Measurements from ENCODE around the gene TAS2R41. TPM values are rescaled to one million over a fixed set of nuclear protein-coding genes. Genes with fewer than 3 reads are reported as not detected.
"Not testable (repeated sequence)": the region's sequence is repeated elsewhere in the genome, so short reads cannot be mapped to it uniquely, and the experiment has no call there.

The TAS2R41 gene
- total RNA-seq, 4 donors from 2014 or later: 0.70 TPM; not detected in 3

DNA sequence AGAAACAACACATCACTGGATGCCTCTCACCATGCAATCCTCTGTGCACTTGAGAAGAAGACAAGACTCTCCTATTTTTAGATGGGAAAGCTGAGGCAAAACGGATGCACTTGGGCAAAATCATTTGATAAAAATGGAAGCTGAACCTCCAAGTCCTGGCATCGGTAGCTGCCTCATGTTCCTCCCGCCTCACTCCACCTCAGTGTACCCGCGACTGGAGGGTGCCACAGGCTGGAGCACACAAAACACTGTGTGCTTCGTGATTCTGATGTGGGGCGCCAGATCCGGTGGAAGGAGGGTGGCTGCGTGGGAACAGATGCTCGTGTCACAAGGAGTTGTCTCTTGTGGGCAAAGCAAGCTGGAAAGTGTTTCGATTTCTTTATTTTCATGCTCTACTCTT lies 41.3 kb downstream of the TAS2R41 start:
- Histone ChIP-seq H3K9me3 (no peaks in the 10 kb centered on the region), H3K36me3 (no peaks in the 10 kb centered on the region), H3K4me3 (no peak overlapping the region), H3K27me3 (no peaks in the 10 kb centered on the region), H3K27ac (no peak overlapping the region), H3K4me1 (peaks cover 0 to 18% (median 4%) of the 10 kb centered on the region in 3 donors)
- TF ChIP-seq CTCF (IDR thresholded peaks at IDR 0.05) (no peak), POLR2A (IDR thresholded peaks at IDR 0.05) (no peak)
- 89 to 90% methylated on average over 10 to 11 of the region's 11 CpGs for WGBS, 2 donors
- no peak for DNase-seq
- intact Hi-C loops (cut with DNase I): no loop called here

GRCh38 chr7:143519411-143520131 lies 41.9 kb downstream of the TAS2R41 start:
- no peaks in the 10 kb centered on the region for H3K27me3 ChIP-seq
- H3K4me1 ChIP-seq: peaks cover 0 to 18% (median 4%) of the 10 kb centered on the region in 3 donors
- intact Hi-C loops (cut with DNase I): no loop called here
- no peak overlapping the region for H3K27ac ChIP-seq
- no peaks in the 10 kb centered on the region for H3K36me3 ChIP-seq
- TF ChIP-seq POLR2A (IDR thresholded peaks at IDR 0.05) (no peak), CTCF (IDR thresholded peaks at IDR 0.05) (no peak)
- 61 to 87% methylated on average over 7 of the region's 7 CpGs for WGBS, 2 donors
- no peak overlapping the region for H3K4me3 ChIP-seq
- DNase-seq: no peak
- H3K9me3 ChIP-seq: no peaks in the 10 kb centered on the region

DNA sequence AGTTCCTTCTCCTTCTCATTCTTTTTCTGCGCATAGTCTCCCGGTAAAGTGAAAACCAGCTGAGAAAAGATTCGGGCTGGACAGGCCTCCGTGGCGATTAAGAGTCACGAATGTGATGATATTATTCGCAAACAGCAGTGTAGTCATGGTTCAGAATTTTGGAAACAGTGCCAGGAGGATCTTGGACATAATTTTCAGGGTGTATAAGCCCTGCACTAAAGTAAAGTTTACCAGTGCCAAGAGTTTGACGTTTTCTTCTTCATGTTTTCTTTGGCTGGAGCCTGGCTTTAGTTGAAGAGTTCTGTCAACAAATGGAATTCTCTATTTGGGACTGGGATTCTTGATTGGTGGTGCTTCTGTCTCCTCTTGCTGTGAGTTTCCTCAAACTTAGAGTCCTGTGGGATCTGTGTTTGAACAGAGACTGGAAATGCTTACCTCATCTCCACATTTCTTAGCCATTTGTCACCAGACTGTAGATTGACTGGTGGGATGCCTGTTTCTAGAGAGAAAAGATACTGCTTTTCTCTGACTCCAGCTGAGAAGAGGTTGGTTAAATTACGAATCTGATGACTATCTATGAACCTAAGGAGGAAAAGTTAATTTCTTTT lies 44.7 kb downstream of the TAS2R41 start:
- H3K27ac ChIP-seq; H3K9me3 ChIP-seq; H3K36me3 ChIP-seq; H3K27me3 ChIP-seq; intact Hi-C loops (cut with DNase I); DNase-seq; H3K4me3 ChIP-seq: not testable (repeated sequence)
- WGBS, 2 donors: no CpG with 5 or more reads among the region's 9 CpGs
- peaks cover 0 to 18% (median 2%) of the 10 kb centered on the region in 3 donors for H3K4me1 ChIP-seq

Other genes starting within 250 kb of the TAS2R41 start
- gene GSTK1, start 214.4 kb upstream of the TAS2R41 start, total RNA-seq: 100 to 1,000 TPM in 3 of 4 donors, 10 to 100 TPM in 1; 96.2 to 166 (median 149) TPM
- 1 to 10 TPM in 1 of 4 donors, under 1 TPM in 1, not detected in 2; 0.15 to 3.6 TPM for gene TMEM139, start 192.9 kb upstream of the TAS2R41 start, total RNA-seq
- gene CASP2, start 189.5 kb upstream of the TAS2R41 start, total RNA-seq: 10 to 100 TPM in 3 of 4 donors, 1 to 10 TPM in 1; 8.8 to 24.6 (median 12.2) TPM
- under 1 TPM in 3 of 4 donors, not detected in 1; under 0.01 to 0.91 (median 0.13) TPM for gene CLCN1, start 161.8 kb upstream of the TAS2R41 start, total RNA-seq
- gene FAM131B, start 115.2 kb upstream of the TAS2R41 start, total RNA-seq: under 1 TPM; 0.09 to 0.76 (median 0.46) TPM
- 10 to 100 TPM; 40.2 to 78.8 (median 68.6) TPM for gene ZYX, start 96.5 kb upstream of the TAS2R41 start, total RNA-seq
- 100 to 1,000 TPM in 1 of 4 donors, 10 to 100 TPM in 3; 64.5 to 132 (median 77.4) TPM for gene EPHA1, start 69.0 kb upstream of the TAS2R41 start, total RNA-seq
- not detected for gene TAS2R60, start 34.4 kb upstream of the TAS2R41 start, total RNA-seq
- gene CTAGE15, start 93.9 kb downstream of the TAS2R41 start, total RNA-seq: 1 to 10 TPM in 2 of 4 donors, not detected in 2; 1.4 to 2.3 TPM
- 10 to 100 TPM; 11.3 to 15.3 (median 13.4) TPM for gene TCAF2, start 143.1 kb downstream of the TAS2R41 start, total RNA-seq